ENCODE measurements around the gene TST. TPM values are rescaled to one million over a fixed set of nuclear protein-coding genes. Genes with fewer than 3 reads are reported as not detected.

TST gene
- total and polyA plus RNA-seq, 11 donors = 35.8 to 143 (median 58.1) TPM

GRCh38 chr22:36999463-36999862 is 19.8 kb downstream of the TST start:
- Histone ChIP-seq H3K4me1 (no peaks in the 10 kb centered on the region), H3K4me3 (no peak overlapping the region), H3K9me3 (no peaks in the 10 kb centered on the region), H3K36me3 (no peaks in the 10 kb centered on the region), H3K27ac (no peak overlapping the region), H3K27me3 (no peaks in the 10 kb centered on the region)
- 63 to 85% (median 80%) methylated on average over 4 of the region's 4 CpGs for WGBS, 4 donors
- TF ChIP-seq POLR2A (IDR thresholded peaks at IDR 0.05) = no peak
- no peak for TF ChIP-seq CTCF (IDR thresholded peaks at IDR 0.05)
- ATAC-seq (peak in 2 of 4 donors; percentile 40 to 71), DNase-seq (no peak)
- intact Hi-C loops (cut with DNase I) = no loop called here

GRCh38 chr22:36998620-36999351 is 20.5 kb downstream of the TST start:
- no peaks in the 10 kb centered on the region for H3K27me3 ChIP-seq
- H3K27ac ChIP-seq = no peak overlapping the region
- ATAC-seq = no peak
- TF ChIP-seq POLR2A (IDR thresholded peaks at IDR 0.05) = no peak
- no peak for TF ChIP-seq CTCF (IDR thresholded peaks at IDR 0.05)
- no peaks in the 10 kb centered on the region for H3K4me1 ChIP-seq
- no peaks in the 10 kb centered on the region for H3K9me3 ChIP-seq
- H3K4me3 ChIP-seq = no peak overlapping the region
- H3K36me3 ChIP-seq = no peaks in the 10 kb centered on the region
- no peak for DNase-seq
- WGBS, 4 donors = 74 to 84% (median 77%) methylated on average over 9 of the region's 9 CpGs
- intact Hi-C loops (cut with DNase I) = no loop called here

- no peaks in the 10 kb centered on the region for H3K4me1 ChIP-seq
- intact Hi-C loops (cut with DNase I) = no loop called here
- DNase-seq (no peak), ATAC-seq (no peak)
- H3K27me3 ChIP-seq = peaks cover 0 to 8% (median 0%) of the 10 kb centered on the region in 9 donors
- H3K9me3 ChIP-seq = no peaks in the 10 kb centered on the region
- no peak overlapping the region for H3K4me3 ChIP-seq
- WGBS, 4 donors = 69 to 81% (median 76%) methylated on average over 2 of the region's 2 CpGs
- no peak overlapping the region for H3K27ac ChIP-seq
- no peak for TF ChIP-seq CTCF (IDR thresholded peaks at IDR 0.05)
- H3K36me3 ChIP-seq = no peaks in the 10 kb centered on the region
Measured at GRCh38 chr22:36997746-36998145, 21.5 kb downstream of the TST start.

GRCh38 chr22:36991206-36991605 is 28.0 kb downstream of the TST start:
- Histone ChIP-seq H3K4me3 (no peak overlapping the region), H3K4me1 (no peaks in the 10 kb centered on the region), H3K27me3 (peaks cover 0 to 39% (median 9%) of the 10 kb centered on the region in 9 donors), H3K9me3 (peaks cover 0 to 7% (median 4%) of the 10 kb centered on the region in 12 donors), H3K36me3 (no peaks in the 10 kb centered on the region), H3K27ac (no peak overlapping the region)
- intact Hi-C loops (cut with DNase I) = no loop called here
- TF ChIP-seq POLR2A (IDR thresholded peaks at IDR 0.05) = no peak
- no peak for TF ChIP-seq CTCF (IDR thresholded peaks at IDR 0.05)
- no peak for ATAC-seq
- WGBS, 4 donors = 46 to 59% (median 55%) methylated on average over 6 of the region's 6 CpGs
- no peak for DNase-seq

Data from heart left ventricle (tissue), 16 donors.